Amygdala (tissue), 56 donors: ENCODE measurements around the gene NEU3.
"Not testable (repeated sequence)": the region's sequence is repeated elsewhere in the genome, so short reads cannot be mapped to it uniquely, and the experiment has no call there.

ENCODE experiments used
- DNase-seq, 56 donors: peaks; one replicate each; lab custom pipeline; 2025; lab: John Stamatoyannopoulos, UW

The NEU3 gene

GRCh38 chr11:74980634-74981033 is 8.1 kb upstream of the NEU3 start:
- DNase-seq = no peak

- DNase-seq = no peak
These were observed 6.8 kb upstream of the NEU3 start for GRCh38 chr11:74981888-74982287.

- DNase-seq = no peak
These were observed 4.7 kb upstream of the NEU3 start for GRCh38 chr11:74984070-74984469.

GRCh38 chr11:74984730-74985129 is 4.0 kb upstream of the NEU3 start:
- no peak for DNase-seq

GRCh38 chr11:74989260-74989638 is 516 bp downstream of the NEU3 start:
- no peak for DNase-seq

DNA sequence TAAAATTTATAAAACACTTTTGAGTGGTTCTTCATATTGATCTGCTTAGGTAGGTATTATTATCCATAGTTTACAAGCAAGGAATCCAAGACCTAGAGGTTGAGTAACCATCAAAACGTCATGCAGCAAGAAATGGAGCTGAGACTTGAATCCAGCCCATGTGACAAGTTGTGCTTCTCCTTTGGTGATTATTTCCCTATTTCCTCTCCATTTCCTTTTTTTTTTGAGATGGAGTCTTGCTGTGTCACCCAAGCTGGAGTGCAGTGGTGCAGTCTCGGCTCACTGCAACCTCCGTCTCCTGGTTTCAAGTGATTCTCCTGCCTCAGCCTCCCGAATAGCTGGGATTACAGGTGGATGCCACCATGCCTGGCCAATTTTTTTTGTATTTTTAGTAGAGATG is 1.4 kb downstream of the NEU3 start:
- DNase-seq = not testable (repeated sequence)

- no peak for DNase-seq
These were observed 2.2 kb downstream of the NEU3 start for GRCh38 chr11:74990941-74991340.

DNA sequence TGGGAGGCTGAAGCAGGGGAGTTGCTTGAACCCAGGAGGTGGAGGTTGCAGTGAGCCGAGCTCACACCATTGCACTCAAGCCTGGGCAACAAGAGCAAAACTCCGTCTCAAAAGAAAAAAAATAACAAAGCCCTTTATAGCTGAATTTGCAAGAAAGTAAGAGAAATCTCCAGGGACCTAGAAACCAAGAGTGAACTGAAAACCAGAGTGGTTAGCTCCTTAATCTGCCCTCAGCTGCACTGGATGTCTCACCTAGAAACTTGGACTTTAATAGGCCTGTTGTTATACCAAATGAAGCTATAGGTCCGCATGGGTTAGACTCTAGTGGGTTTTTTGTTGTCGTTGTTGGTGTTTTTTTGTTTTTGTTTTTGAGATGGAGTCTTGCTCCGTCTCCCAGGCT is 4.1 kb downstream of the NEU3 start:
- DNase-seq = no peak

DNA sequence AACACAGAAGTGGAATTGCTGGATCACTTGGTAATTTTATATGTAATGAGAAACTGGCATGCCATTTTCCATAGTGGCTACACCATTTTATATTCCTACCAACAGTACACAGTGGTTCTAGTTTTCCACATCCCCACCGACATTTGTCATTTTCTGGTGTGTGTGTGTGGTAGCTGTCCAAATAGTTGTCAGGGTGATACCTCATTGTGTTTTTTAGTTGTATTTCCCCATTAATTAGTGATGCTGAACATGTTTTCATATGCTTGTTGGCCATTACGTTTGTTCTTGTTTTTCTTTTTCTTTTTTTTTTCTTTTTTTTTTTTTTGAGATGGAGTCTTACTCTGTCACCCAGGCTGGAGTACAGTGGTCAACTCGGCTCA is 12.2 kb downstream of the NEU3 start:
- DNase-seq = no peak

- no peak for DNase-seq
These were observed 13.0 kb downstream of the NEU3 start for GRCh38 chr11:75001686-75002085.

- DNase-seq = no peak
These were observed 13.8 kb downstream of the NEU3 start for GRCh38 chr11:75002516-75002915.

DNA sequence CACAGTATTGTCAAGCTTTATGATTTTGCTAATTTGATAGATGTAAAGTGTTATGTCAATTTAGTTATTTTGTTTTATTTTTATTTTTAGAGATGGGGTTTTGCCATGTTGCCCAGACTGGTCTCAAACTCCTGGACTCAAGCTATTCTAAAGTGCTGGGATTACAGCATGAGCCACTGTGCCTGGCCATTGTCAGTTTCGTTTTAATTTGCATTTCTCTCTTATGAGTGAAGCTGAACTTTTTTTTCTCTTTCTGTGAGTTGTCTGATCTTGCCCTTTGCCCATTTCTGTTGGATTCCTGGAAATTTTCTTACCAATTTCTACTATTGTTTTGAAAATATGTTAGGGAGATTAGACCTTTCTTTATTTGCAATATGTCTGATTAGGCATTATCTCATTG is 15.5 kb downstream of the NEU3 start:
- DNase-seq = no peak

- DNase-seq = no peak
These were observed 22.6 kb downstream of the NEU3 start for GRCh38 chr11:75011357-75011756.

DNA sequence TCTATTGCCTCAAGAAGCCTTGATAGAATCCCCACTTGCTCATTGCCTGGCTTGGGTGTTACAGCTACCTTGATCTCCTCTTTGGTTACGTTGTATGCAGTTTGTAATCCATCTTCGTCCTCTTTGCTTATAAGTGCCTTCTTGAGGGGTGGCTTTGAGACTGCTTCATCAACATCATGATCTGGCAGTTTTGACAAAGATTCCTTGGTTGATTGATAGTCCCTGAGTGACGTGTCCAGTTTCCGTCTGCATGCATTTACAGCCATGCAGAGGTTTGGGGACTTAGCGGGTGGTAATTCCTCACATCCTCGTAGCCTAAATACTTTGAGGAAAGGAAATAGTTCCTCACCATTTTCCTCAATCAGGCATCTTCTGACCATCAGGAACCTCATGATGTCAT is 23.1 kb downstream of the NEU3 start:
- no peak for DNase-seq

DNA sequence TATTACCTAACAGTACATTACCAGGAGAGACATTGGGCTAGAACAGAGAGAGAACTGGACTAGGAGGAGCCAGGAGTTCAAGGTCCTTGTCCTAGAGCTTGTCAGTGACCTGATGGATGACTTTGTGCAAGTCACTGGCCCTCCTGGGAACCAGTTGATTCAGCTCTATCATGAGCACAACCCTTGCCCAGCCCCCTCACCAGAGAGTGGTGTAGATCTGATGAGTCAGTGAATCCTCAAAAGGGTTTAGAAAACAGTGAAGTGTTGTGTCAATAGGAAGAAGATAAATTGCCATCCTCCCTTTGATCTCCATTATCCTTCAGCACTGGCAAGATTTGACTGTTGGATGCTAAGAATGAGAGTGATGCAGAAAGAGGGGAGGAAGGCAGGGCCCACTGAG is 24.3 kb downstream of the NEU3 start:
- DNase-seq = no peak

- DNase-seq = no peak
These were observed 25.4 kb downstream of the NEU3 start for GRCh38 chr11:75014129-75014528.

GRCh38 chr11:75019200-75019599 is 30.5 kb downstream of the NEU3 start:
- not testable (repeated sequence) for DNase-seq

GRCh38 chr11:75020328-75020727 is 31.6 kb downstream of the NEU3 start:
- not testable (repeated sequence) for DNase-seq

GRCh38 chr11:75022296-75022695 is 33.6 kb downstream of the NEU3 start:
- no peak for DNase-seq

GRCh38 chr11:75022759-75023396 is 34.1 kb downstream of the NEU3 start:
- DNase-seq = peak in 54 of 56 donors; percentile 16 to 91 (median 64)

DNA sequence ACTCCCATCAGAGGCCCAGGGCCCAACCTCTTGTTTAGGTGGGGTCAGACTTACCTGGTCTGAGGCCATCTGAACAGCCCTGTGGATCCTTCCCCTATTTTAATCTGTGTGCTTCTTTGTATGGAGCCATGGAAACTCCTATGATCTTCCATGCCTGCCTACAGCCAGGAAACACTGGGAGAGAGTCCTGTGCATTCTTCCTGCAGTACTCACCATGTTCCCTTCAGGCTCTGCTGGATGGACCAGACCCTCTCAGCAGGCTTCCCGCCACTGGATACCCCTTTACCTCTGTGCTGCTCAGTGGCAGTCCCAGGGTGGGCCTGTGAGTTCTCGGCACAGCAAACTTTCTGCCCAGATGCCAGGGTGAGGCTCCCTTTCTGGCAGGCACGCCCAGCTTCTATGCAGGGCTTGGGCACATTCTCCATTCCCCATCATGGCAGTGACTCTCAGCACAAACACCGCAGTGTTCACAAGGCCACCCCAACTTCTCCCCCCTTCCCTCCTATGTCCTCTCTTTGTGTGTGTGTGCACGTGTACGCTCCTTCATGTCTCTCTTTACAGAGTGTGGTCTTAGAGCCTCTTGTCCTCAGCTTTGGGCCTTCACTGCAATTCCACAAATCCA is 34.8 kb downstream of the NEU3 start:
- peak in 17 of 56 donors; percentile 12 to 69 (median 32) for DNase-seq

DNA sequence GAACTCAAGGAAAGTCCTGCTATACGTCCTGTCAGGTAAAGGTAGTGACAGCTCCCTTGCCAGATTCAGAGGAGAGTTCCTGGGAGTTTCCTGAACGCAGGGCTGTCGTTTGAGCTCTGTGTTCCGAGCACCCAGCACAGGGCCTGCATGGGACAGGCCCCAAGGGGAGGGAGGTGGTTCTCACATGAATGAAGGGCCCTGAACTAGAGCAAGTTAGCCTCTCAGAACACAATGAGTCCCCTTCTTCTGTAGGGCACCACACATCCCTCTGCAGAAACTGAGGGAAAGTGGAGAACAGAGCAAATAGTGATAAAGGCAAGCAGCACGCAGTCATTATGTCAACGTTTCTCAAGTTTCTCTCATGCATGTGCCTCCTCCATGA is 35.3 kb downstream of the NEU3 start:
- peak in 26 of 56 donors; percentile 4 to 69 (median 32) for DNase-seq

DNA sequence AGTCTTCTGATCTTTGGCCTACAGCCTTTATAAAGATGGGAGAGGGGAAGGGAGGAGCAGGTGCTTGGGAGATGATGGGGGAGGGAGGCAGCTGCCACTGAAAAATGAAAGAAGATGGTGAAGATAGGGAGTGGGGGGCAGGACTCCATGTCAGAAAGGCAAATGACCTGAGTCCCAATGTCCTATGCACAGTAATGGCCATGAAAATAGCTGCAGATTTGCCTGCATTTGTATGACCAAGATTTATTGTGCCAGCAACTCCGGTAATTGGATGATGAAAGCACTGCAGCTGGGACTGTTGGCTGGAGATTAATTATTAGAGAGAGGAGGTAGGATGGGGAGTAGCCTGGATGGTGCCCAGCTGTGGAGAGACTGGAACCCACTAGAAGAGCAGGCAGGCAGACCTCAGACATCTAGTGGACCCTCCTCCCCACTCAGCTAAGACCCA is 36.1 kb downstream of the NEU3 start:
- peak in 23 of 56 donors; percentile 9 to 64 (median 18) for DNase-seq
